ENCODE results near the gene MYRFL.

GRCh38 chr12:69898236-69898635, 73.2 kb downstream of the MYRFL start:
- TF ChIP-seq GATA3 (IDR thresholded peaks at IDR 0.05; ENCODE audit: low read depth, low read length) (no peak), GATA2 (IDR thresholded peaks at IDR 0.05; ENCODE audit: low read depth, low read length) (no peak)

Data from SH-SY5Y (cell line).